Smooth muscle cell (in vitro differentiated cells): ENCODE measurements around the gene DCAF15. TPM values are rescaled to one million over a fixed set of nuclear protein-coding genes. Genes with fewer than 3 reads are reported as not detected.

Experiments
- DNase-seq: peaks from one replicate; lab custom pipeline; 2025; ENCODE audit not compliant: unreplicated experiment; lab: John Stamatoyannopoulos, UW
- H2AFZ ChIP-seq: fragments of 200-600 bp; sonication (generic); 2 replicates; pipeline ENCODE4 v1.6.0; 2016; ENCODE audit warnings: antibody characterized with exemption, low read depth, mild to moderate bottlenecking
- H3F3A ChIP-seq: fragments of 200-600 bp; sonication (generic); 2 replicates; pipeline ENCODE4 v1.6.0; 2017; ENCODE audit warnings: antibody characterized with exemption, low read depth
- H3K27ac ChIP-seq: fragments of 200-600 bp; sonication (generic); 2 replicates; pipeline ENCODE4 v1.5.1; 2016; ENCODE audit warnings: low read depth, mild to moderate bottlenecking
- H3K27me3 ChIP-seq: fragments of 200-600 bp; sonication (generic); 2 replicates; pipeline ENCODE4 v1.6.1; 2016; ENCODE audit warnings: low read depth, mild to moderate bottlenecking
- H3K36me3 ChIP-seq: fragments of 200-600 bp; sonication (generic); 2 replicates; pipeline ENCODE4 v1.5.1; 2016; ENCODE audit warnings: low read depth
- H3K4me1 ChIP-seq: fragments of 200-600 bp; sonication (generic); 2 replicates; pipeline ENCODE4 v1.5.1; 2016; ENCODE audit warnings: low read depth
- H3K4me2 ChIP-seq: fragments of 200-600 bp; sonication (generic); 2 replicates; pipeline ENCODE4 v1.6.0; 2016; ENCODE audit warnings: mild to moderate bottlenecking
- H3K4me3 ChIP-seq: fragments of 200-600 bp; sonication (generic); 2 replicates; pipeline ENCODE4 v1.5.1; 2016; ENCODE audit warnings: mild to moderate bottlenecking
- H3K79me2 ChIP-seq: fragments of 200-600 bp; sonication (generic); 2 replicates; pipeline ENCODE4 v1.6.0; 2016; ENCODE audit warnings: low read depth, mild to moderate bottlenecking
- H3K9ac ChIP-seq: fragments of 200-600 bp; sonication (generic); 2 replicates; pipeline ENCODE4 v1.6.0; 2016; ENCODE audit warnings: low read depth
- H3K9me3 ChIP-seq: fragments of 200-600 bp; sonication (generic); replicated peaks from 2 replicates; pipeline ENCODE4 v1.5.1; 2016; ENCODE audit warnings: low read depth
- H4K20me1 ChIP-seq: fragments of 200-600 bp; sonication (generic); 2 replicates; pipeline ENCODE4 v1.6.0; 2016; ENCODE audit warnings: low read depth
- CTCF ChIP-seq: fragments of 200-600 bp; sonication (generic); IDR thresholded peaks from 2 replicates; pipeline ENCODE4 v1.5.1; 2017; ENCODE audit warnings: borderline replicate concordance, mild to moderate bottlenecking, antibody characterized with exemption; ENCODE audit not compliant: insufficient read depth, poor library complexity, severe bottlenecking
- WGBS: methylation state at CpG from one replicate; pipeline ENCODE4 v1.1.7; 2016; ENCODE audit warnings: low lambda C conversion rate; 5-methylcytosine and 5-hydroxymethylcytosine counted together
- polyA plus RNA-seq: library from polyadenylated mRNA; unstranded; fragments of >200 nt; fragmentation: Nextera tagmentation; extraction: Ambion mirVana; gene quantifications from 2 replicates; pipeline ENCODE4 v1.2.1, GENCODE V29; 2016
- total RNA-seq: library from RNA; depleted of rRNA; stranded (reverse); fragments of >200 nt; gene quantifications from 2 replicates; pipeline ENCODE4 v1.2.3, GENCODE V29; 2014

DCAF15 gene
- total and polyA plus RNA-seq, 2 experiments from 2014 or later: 12.4 to 27.0 TPM

GRCh38 chr19:13954185-13954584, 1.9 kb downstream of the DCAF15 start:
- Histone ChIP-seq H3K27ac (no peak overlapping the region), H3K27me3 (no peaks in the 10 kb centered on the region), H3K36me3 (no peaks in the 10 kb centered on the region), H3F3A (no peaks in the 10 kb centered on the region), H2AFZ (no peak overlapping the region), H3K79me2 (peaks cover 15% of the 10 kb centered on the region), H3K4me2 (no peak overlapping the region), H3K9me3 (no peaks in the 10 kb centered on the region), H4K20me1 (no peaks in the 10 kb centered on the region), H3K9ac (no peak overlapping the region), H3K4me3 (no peak overlapping the region), H3K4me1 (peaks cover 9% of the 10 kb centered on the region)
- no peak for DNase-seq
- 94% methylated on average over 12 of the region's 15 CpGs for WGBS
- no peak for TF ChIP-seq CTCF

GRCh38 chr19:13955662-13956364, 3.5 kb downstream of the DCAF15 start:
- Histone ChIP-seq H3K9me3 (no peaks in the 10 kb centered on the region), H4K20me1 (no peaks in the 10 kb centered on the region), H3F3A (no peaks in the 10 kb centered on the region), H3K4me2 (no peak overlapping the region), H3K4me1 (peaks cover 9% of the 10 kb centered on the region), H3K36me3 (no peaks in the 10 kb centered on the region), H3K27ac (no peak overlapping the region), H3K9ac (no peak overlapping the region), H3K79me2 (peaks cover 15% of the 10 kb centered on the region), H3K4me3 (no peak overlapping the region), H2AFZ (no peak overlapping the region), H3K27me3 (no peaks in the 10 kb centered on the region)
- TF ChIP-seq CTCF: no peak
- over 99% methylated on average over 42 of the region's 42 CpGs for WGBS
- DNase-seq: no peak

- Histone ChIP-seq H3K4me1 (peaks cover 9% of the 10 kb centered on the region), H3K27ac (no peak overlapping the region), H3K4me3 (no peak overlapping the region), H3K4me2 (no peak overlapping the region), H3K36me3 (no peaks in the 10 kb centered on the region), H3K9ac (no peak overlapping the region), H3F3A (no peaks in the 10 kb centered on the region), H3K27me3 (no peaks in the 10 kb centered on the region), H2AFZ (no peak overlapping the region), H4K20me1 (no peaks in the 10 kb centered on the region), H3K79me2 (peaks cover 15% of the 10 kb centered on the region), H3K9me3 (no peaks in the 10 kb centered on the region)
- WGBS: 97% methylated on average over 16 of the region's 16 CpGs
- TF ChIP-seq CTCF: no peak
- DNase-seq: no peak
Observed at GRCh38 chr19:13956365-13956744, 4.0 kb downstream of the DCAF15 start.

- no peak for TF ChIP-seq CTCF
- Histone ChIP-seq H3K27ac (no peak overlapping the region), H3K36me3 (no peaks in the 10 kb centered on the region), H3F3A (no peaks in the 10 kb centered on the region), H3K79me2 (peaks cover 15% of the 10 kb centered on the region), H3K4me3 (no peak overlapping the region), H3K4me1 (peaks cover 14% of the 10 kb centered on the region), H3K9ac (no peak overlapping the region), H3K4me2 (no peak overlapping the region), H3K9me3 (no peaks in the 10 kb centered on the region), H3K27me3 (no peaks in the 10 kb centered on the region), H2AFZ (no peak overlapping the region), H4K20me1 (no peaks in the 10 kb centered on the region)
- 95% methylated on average over 8 of the region's 8 CpGs for WGBS
- no peak for DNase-seq
Observed at GRCh38 chr19:13957051-13957450, 4.7 kb downstream of the DCAF15 start.
